22Rv1 (cell line): ENCODE results near the gene ERICH2.
"Not testable (repeated sequence)": the region's sequence is repeated elsewhere in the genome, so short reads cannot be mapped to it uniquely, and the experiment has no call there.

ENCODE experiments used
- CTCF ChIP-seq: fragments of 450-650 bp; IDR thresholded peaks from 2 replicates; pipeline ENCODE4 v1.5.1; 2017; ENCODE audit warnings: mild to moderate bottlenecking
- ZFX ChIP-seq: fragments of 450-650 bp; IDR thresholded peaks from 2 replicates; pipeline ENCODE4 v1.6.1; 2017; ENCODE audit warnings: antibody characterized with exemption, borderline replicate concordance

DNA sequence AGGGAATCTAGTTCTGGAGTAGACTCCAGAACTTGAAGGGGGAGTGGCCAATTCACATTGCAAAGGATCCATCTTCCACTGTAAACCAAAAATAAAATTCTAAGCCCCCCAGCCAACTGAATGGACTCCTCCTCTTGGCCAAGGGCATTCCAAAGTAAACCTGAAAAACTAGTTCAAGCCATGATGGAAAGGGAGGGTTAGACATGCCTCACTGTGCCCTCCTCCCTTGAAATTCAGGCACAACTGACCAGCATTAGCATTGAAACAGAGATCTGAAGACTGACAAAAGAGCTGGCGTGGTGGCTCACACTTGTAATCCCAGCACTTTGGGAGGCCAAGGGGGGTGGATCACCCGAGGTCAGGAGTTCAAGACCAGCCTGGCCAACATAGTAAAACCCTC lies 35.6 kb upstream of the ERICH2 start:
- not testable (repeated sequence) for TF ChIP-seq CTCF, ZFX
